ENCODE measurements around the gene ING2. TPM values are rescaled to one million over a fixed set of nuclear protein-coding genes. Genes with fewer than 3 reads are reported as not detected.

The ING2 gene
- total RNA-seq, 1 experiment from 2014 or later = 4.2 TPM

DNA sequence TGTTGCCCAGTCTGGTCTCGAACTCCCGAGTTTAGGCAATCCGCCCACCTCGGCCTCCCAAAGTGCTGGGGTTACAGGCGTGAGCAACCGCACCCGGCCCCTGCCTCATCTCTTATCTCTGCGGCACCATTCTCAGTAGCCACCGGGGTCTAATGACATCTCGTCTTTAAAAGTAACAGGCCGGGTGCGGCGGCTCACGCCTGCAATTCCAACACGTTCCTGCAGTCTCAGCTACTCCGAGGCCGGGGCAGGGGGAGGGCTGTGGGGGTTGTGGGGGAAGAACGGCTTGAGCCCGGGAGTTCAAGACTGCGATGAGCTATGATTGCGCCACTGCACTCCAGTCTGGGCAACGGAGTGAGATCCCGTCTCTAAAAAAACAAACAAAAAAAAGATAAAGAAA, 28.8 kb downstream of the ING2 start:
- H4K20me1 ChIP-seq (ENCODE audit: insufficient read depth) = no peaks in the 10 kb centered on the region
- H3K4me1 ChIP-seq (ENCODE audit: control insufficient read depth in 1 of 2, insufficient read depth in 2 of 2, low read length in 2 of 2) = no peaks in the 10 kb centered on the region
- no TSS peak for BruUV-seq (replicated peaks)
- no peak for ATAC-seq
- RAD21 ChIA-PET (ENCODE audit: low non-redundant PET in 1 of 2, low total read pairs in 2 of 2, uncharacterized antibody in 2 of 2, unreplicated experiment in 2 of 2) = no interaction called here
- H3K27ac ChIP-seq (ENCODE audit: low read depth, low read length) = no peak overlapping the region
- H3K79me2 ChIP-seq (ENCODE audit: insufficient read depth, low read length) = no peaks in the 10 kb centered on the region
- TF ChIP-seq ZFX (IDR thresholded peaks at IDR 0.05) (no peak), SRF (IDR thresholded peaks at IDR 0.05; ENCODE audit: low read depth) (no peak), POLR2A (IDR thresholded peaks at IDR 0.05; ENCODE audit: borderline replicate concordance, extremely low read depth, insufficient read depth, insufficient read length) (no peak), CBX3 (IDR thresholded peaks at IDR 0.05; ENCODE audit: low read depth) (no peak), EZH2phosphoT487 (IDR thresholded peaks at IDR 0.05; ENCODE audit: borderline replicate concordance) (no peak), FOSL1 (IDR thresholded peaks at IDR 0.05; ENCODE audit: low read depth) (no peak), RAD21 (IDR thresholded peaks at IDR 0.05; ENCODE audit: low read depth) (no peak), ZBTB33 (IDR thresholded peaks at IDR 0.05; ENCODE audit: extremely low read depth, insufficient replicate concordance, low read length) (no peak), SIN3A (IDR thresholded peaks at IDR 0.05; ENCODE audit: low read depth) (no peak), YY1 (IDR thresholded peaks at IDR 0.05; ENCODE audit: extremely low read depth, insufficient replicate concordance, low read depth, low read length) (no peak), POLR2AphosphoS5 (IDR thresholded peaks at IDR 0.05; ENCODE audit: low read depth, low read length) (no peak), JUND (IDR thresholded peaks at IDR 0.05) (no peak), ZNF274 (IDR thresholded peaks at IDR 0.05; ENCODE audit: low read depth, low read length) (no peak)
- TF ChIP-seq, protein P1, sequence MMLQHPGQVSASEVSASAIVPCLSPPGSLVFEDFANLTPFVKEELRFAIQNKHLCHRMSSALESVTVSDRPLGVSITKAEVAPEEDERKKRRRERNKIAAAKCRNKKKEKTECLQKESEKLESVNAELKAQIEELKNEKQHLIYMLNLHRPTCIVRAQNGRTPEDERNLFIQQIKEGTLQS (IDR thresholded peaks at IDR 0.05) = no peak
- TF ChIP-seq, protein P2, sequence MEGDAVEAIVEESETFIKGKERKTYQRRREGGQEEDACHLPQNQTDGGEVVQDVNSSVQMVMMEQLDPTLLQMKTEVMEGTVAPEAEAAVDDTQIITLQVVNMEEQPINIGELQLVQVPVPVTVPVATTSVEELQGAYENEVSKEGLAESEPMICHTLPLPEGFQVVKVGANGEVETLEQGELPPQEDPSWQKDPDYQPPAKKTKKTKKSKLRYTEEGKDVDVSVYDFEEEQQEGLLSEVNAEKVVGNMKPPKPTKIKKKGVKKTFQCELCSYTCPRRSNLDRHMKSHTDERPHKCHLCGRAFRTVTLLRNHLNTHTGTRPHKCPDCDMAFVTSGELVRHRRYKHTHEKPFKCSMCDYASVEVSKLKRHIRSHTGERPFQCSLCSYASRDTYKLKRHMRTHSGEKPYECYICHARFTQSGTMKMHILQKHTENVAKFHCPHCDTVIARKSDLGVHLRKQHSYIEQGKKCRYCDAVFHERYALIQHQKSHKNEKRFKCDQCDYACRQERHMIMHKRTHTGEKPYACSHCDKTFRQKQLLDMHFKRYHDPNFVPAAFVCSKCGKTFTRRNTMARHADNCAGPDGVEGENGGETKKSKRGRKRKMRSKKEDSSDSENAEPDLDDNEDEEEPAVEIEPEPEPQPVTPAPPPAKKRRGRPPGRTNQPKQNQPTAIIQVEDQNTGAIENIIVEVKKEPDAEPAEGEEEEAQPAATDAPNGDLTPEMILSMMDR (IDR thresholded peaks at IDR 0.05 in 2 of 3, conservative IDR thresholded peaks at IDR 0.05 in 1 of 3; ENCODE audit: borderline replicate concordance in 1 of 3, insufficient read depth in 1 of 3, low read depth in 2 of 3, low read length in 2 of 3) = no peak
- TF ChIP-seq, protein P3, sequence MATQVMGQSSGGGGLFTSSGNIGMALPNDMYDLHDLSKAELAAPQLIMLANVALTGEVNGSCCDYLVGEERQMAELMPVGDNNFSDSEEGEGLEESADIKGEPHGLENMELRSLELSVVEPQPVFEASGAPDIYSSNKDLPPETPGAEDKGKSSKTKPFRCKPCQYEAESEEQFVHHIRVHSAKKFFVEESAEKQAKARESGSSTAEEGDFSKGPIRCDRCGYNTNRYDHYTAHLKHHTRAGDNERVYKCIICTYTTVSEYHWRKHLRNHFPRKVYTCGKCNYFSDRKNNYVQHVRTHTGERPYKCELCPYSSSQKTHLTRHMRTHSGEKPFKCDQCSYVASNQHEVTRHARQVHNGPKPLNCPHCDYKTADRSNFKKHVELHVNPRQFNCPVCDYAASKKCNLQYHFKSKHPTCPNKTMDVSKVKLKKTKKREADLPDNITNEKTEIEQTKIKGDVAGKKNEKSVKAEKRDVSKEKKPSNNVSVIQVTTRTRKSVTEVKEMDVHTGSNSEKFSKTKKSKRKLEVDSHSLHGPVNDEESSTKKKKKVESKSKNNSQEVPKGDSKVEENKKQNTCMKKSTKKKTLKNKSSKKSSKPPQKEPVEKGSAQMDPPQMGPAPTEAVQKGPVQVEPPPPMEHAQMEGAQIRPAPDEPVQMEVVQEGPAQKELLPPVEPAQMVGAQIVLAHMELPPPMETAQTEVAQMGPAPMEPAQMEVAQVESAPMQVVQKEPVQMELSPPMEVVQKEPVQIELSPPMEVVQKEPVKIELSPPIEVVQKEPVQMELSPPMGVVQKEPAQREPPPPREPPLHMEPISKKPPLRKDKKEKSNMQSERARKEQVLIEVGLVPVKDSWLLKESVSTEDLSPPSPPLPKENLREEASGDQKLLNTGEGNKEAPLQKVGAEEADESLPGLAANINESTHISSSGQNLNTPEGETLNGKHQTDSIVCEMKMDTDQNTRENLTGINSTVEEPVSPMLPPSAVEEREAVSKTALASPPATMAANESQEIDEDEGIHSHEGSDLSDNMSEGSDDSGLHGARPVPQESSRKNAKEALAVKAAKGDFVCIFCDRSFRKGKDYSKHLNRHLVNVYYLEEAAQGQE (IDR thresholded peaks at IDR 0.05; ENCODE audit: low read depth) = no peak
- TF ChIP-seq, protein P4, sequence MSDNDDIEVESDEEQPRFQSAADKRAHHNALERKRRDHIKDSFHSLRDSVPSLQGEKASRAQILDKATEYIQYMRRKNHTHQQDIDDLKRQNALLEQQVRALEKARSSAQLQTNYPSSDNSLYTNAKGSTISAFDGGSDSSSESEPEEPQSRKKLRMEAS (IDR thresholded peaks at IDR 0.05) = no peak
- DNase-seq (ENCODE audit: low read depth, low spot score) = no peak
- H3K4me2 ChIP-seq (ENCODE audit: low read length) = no peak overlapping the region
- no peak overlapping the region for H3K4me3 ChIP-seq (replicated peaks in 1 of 2; ENCODE audit: low read depth in 1 of 2, low read length in 2 of 2)
- POLR2A ChIA-PET = no interaction called here
- H3K27me3 ChIP-seq (ENCODE audit: insufficient read depth, low read length) = no peaks in the 10 kb centered on the region
- intact Hi-C loops (cut with micrococcal nuclease) = no loop called here
- H3K36me3 ChIP-seq (ENCODE audit: control insufficient read depth in 1 of 2, insufficient read depth in 2 of 2, low read length in 2 of 2) = no peaks in the 10 kb centered on the region
- H3K9me2 ChIP-seq (ENCODE audit: insufficient read depth) = no peaks in the 10 kb centered on the region
- no peaks in the 10 kb centered on the region for H3K9me3 ChIP-seq (ENCODE audit: control insufficient read depth in 1 of 2, insufficient read depth in 1 of 2, low read depth in 1 of 2, low read length in 2 of 2)
- CTCF ChIA-PET = no interaction called here
- no peak overlapping the region for H2AFZ ChIP-seq (ENCODE audit: low read depth, low read length, poor library complexity, severe bottlenecking)
- H3K9ac ChIP-seq (ENCODE audit: low read length) = no peak overlapping the region

Data from HCT116 (cell line).